IPS-11a (cell line): Measurements from ENCODE around the gene CACHD1.

Experiments used
- H3K4me3 ChIP-seq: one replicate; pipeline ENCODE4 v1.5.1; 2013; ENCODE audit warnings: low read depth, low read length, control low read depth

CACHD1 gene

DNA sequence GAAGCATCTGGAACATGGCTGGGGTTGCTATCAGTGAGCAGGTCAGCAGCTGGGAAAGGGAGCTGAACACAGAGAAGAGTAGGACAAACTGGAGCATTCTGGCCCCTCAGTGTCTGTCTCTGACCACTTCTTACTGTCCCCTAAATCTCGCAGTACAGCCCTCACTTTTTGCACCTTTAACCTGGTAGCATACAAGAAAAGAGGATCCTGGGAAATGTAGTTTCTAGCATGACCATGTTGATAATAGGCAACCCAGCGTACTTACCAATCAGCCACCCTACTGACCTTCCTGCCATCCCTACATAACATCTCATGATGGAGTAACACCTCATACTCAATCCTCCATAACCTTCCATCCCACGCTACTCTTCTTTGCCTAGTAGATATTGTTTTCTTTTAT lies 175.8 kb downstream of the CACHD1 start:
- no peak overlapping the region for H3K4me3 ChIP-seq

DNA sequence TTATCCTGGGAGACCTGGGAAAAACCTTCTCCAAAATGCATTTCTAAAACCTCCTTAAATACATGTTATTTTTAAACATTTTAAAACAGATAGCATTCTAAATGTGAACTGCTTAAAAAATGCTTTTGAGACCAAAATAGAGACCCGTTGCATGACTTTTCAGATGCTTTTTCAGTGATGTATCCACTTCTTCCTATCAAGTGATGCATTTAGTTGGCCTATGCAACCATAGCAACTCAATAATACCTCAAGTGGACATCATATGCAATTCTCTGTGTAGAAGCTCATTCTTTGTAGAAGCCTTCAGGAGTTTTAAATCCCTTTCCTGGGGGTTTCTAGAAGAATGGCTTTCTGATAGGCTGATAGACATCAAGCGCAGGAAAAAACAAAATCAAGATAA lies 180.5 kb downstream of the CACHD1 start:
- no peak overlapping the region for H3K4me3 ChIP-seq

DNA sequence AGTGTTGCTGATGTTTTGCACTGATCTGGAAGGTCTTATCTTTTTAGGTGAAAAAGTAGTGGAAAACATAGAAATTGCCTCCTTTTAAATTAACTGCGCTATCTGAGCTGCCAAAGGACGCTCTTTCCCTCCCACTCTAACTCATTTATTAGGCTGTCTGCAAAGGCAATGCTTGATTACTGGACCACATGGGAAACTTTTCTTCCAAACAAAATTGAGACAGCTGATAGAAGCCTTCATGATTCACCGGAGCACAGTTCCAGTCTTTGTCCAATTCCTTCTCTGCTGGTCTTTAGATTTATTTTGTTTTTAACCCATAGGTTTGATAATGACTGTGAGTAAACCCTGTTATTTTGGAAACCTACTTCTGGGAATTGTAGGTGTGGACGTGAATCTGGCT lies 181.9 kb downstream of the CACHD1 start:
- no peak overlapping the region for H3K4me3 ChIP-seq

DNA sequence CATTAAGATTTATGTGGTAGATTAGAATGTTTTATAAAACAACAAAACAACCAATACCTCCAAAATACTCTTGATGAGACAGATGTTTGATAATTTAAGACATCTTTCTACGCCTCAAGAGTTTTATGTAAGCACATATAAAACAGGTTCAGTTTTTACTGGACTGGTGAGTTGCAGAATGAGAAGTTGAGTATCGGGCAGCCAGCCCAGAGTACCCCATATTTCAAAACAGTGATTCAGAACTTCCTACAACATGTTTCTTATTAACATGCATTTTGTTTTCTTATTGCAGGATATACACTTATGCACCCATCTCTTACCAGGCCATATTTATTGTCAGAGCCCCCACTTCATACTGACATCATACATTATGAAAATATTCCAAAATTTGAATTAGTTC lies 183.5 kb downstream of the CACHD1 start:
- H3K4me3 ChIP-seq = no peak overlapping the region

DNA sequence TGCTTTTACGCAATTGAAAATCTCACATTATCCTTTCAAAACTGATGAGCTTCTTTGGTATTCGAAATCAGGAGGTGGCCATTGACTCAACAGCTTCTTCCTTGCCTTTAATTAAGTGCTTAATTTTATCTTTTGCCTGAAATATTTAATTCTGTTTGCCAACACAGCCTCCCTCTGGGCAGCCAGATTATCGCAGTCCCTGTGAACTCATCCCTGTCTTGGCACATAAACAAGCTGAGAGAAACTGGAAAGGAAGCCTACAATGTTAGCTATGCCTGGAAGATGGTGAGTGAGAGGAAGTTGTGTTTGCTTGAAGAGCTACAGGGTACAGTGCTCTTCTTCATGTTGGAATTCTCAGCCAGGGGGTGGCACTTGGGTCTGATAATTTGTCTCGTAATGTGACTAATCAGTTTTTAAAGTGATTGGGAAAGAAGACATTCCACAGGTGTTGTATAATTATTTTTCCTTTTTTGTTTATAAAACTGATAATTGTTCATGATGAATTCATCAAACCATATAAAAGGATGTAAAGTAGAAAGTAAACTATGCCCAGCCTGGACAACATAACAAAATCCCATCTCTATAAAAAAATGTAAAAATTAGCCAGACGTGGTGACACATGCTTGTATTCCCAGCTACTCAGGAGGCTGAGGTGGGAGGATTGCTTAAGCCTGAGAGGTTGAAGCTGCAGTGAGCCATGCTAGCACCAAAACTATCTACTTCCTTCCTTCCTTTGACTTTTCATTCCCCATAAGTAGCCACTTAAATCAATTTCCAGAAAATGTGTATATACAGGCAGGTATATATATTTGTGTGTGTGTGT lies 184.8 kb downstream of the CACHD1 start:
- no peak overlapping the region for H3K4me3 ChIP-seq

DNA sequence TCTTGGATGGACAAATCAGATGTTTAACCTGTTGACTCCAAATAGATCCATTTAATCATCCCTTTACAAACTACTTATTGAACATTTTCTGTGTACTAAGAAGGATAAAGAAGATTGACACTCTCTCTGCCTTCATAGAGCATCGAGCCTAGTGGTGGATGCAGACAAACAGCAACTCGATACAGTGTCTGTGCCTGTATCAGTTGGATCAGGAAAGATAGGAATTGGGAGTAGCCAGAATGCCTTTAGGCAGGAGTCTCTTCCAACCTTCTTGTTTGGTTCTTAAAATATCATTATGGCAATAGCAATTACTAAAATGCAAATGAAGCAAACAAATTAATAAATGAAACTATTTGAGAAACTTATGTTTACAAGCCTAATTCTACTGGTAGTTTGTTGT lies 185.9 kb downstream of the CACHD1 start:
- H3K4me3 ChIP-seq = no peak overlapping the region

DNA sequence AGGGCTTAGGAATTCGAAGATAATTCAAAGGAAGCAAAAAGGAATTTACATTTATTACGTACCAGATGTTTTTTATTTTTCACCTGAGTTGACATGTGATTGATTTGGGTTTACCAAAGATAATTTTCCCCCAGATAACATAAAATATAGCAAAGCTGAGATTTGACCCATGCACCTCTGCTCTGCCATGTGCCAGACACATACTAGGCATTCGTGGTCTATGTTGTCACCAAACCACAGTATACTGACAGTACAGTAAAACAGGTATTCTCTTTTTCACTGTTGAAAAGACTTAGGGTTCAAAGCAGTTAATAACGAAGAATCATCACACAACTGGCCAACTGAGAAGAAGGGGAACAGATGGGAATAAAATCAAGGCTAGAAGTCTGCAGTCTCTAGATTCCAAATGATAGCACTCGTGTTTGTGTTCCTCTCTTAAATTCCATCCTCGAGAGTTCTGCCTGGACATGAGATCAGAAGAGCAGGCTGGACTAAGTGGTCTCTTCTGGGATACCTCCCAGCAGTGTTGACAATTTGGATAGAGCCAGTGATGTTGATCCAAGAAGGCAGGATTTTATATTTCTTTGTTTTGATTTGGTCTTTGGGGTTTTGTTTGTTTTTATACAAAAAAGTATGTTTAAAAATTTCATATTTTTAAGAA lies 189.7 kb downstream of the CACHD1 start:
- no peak overlapping the region for H3K4me3 ChIP-seq

DNA sequence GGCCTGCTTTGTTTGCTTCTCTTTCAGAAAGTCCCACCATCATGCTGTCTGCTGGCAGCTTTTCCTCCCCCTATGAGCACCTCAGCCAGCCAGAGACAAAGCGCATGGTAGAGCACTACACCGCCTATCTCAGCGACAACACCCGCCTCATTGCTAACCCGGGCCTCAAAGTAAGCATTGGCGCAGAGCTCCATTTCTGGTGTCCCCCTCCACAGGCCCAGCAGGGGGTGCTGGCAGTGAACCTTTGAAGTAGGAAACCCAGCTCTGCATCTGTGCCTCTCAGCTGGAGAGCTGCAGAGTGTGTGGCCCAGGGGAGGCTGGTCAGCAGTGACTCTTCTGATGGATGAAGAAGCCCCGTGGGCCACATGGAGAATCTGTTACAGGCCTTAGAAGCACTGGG lies 193.7 kb downstream of the CACHD1 start:
- H3K4me3 ChIP-seq = no peak overlapping the region

DNA sequence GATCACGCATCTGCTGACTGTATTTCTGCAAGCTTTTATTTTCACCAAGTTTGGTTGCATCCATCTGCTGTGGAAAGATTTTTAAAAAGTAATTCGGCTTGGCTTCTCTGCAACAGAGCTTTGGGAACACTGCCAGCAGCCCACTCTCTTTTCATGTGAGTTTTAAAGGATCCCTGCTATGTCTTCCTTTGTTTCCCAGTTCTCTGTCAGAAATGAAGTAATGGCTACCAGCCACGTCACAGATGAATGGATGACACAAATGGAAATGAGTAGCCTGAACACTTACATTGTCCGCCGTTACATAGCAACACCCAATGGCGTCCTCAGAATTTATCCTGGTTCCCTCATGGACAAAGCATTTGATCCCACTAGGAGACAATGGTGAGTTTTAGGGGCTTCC lies 194.4 kb downstream of the CACHD1 start:
- no peak overlapping the region for H3K4me3 ChIP-seq

DNA sequence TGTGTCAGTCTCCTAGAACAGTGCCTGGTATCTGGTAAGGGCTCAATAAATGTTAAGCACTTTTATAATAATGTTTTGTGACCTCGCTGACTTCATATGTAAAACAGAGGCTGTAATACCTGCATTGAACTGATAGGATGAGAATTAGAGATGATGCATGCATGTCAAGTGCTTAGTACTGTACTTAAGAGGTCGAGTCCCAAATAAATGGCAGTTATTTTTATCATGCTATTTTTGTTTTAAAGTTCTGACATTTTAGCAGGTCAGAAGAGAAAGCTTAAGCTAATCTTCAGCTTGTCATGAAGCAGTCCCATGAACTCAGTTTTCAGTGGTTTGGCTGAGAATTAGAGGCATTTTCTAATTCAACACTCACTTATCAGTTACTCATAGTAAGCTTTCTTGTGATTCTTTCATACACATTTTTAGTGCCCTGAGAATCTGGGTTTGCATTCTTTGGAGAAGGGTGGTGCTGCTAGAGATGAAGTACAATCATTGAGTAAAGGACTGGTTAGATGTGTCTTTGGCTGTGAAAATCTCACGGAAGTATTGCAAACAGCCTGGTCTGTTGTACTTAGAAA lies 199.3 kb downstream of the CACHD1 start:
- H3K4me3 ChIP-seq = no peak overlapping the region

DNA sequence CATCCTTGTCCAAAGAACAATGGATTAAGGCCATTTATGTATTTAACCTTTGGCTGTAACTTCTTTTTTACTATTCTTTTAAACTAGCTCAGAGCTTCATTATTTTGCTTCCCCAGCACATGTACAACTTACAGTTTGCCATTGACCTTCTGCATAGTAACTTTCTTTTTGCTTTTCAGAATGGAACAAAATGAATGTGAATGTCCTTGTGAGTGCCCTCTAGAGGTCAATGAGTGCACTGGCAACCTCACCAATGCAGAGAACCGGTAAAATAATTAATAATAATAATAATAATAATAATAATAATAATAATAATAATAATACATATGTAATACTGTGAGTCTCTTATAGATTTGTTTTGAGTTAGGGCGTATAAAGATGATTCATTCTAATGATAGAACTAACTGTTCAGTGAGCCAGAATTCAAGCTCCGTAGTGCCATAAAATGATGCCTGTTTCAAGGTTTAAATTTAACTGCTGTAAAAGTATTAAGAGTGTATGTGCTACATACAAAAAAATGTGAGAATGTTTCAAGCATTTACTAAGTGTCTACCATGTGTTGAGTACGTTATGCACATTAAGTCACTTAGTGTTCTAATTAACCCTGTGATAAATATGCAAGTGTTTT lies 205.9 kb downstream of the CACHD1 start:
- no peak overlapping the region for H3K4me3 ChIP-seq

DNA sequence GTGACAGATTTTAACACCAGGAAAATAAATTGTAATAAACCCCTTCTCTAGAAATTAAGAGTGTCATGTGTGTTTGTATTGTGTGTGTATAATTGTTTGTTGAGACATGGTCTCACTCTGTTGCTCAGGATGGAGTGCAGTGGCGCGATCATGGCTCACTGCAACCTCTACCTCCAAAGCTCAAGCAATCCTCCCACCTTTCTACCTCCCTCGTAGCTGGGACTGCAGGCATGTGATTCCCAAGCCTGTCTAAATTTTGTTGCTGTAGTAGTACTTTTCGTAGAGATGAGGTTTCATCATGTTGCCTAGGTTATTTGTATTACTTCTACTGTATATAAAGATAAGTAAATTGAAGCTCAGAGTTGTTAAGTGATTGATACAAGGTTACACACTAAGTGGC lies 206.5 kb downstream of the CACHD1 start:
- H3K4me3 ChIP-seq = no peak overlapping the region

DNA sequence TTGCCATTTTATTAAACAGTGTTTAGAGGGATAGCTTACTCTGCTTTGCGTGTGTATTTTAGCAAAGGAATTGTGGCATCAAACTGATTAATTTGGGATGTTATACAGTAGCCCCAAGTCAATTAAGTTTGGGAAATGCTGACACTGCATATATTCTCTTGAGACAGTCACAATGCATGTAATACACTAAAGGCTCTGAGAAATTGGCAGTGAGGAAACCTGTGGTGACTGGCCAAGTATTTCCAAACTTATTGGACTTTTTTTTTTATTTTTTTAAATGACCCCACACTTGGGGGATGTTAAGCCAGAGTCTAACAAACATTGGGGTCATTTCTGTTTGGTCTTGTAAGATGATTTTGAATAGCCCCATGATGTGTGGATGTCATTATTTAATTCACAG lies 207.6 kb downstream of the CACHD1 start:
- H3K4me3 ChIP-seq = no peak overlapping the region

DNA sequence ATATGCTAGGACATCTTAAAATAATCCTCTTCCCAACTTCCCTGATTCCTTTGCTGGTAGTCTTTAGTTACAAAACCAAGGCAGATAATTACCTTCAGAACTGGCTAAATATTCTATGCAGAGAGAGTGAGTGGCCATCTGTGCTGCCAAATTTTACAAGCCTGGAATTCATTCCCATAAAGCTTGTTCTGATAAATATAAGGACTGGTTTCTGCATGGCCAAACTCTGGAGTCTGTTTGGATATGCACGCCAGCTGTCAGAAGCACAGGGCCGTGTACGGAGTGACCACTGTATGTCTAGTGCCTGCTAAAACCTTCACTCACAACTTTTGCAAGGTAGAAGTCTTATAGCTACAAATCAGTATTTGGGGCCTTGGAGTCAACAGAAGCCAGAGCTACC lies 208.4 kb downstream of the CACHD1 start:
- no peak overlapping the region for H3K4me3 ChIP-seq

DNA sequence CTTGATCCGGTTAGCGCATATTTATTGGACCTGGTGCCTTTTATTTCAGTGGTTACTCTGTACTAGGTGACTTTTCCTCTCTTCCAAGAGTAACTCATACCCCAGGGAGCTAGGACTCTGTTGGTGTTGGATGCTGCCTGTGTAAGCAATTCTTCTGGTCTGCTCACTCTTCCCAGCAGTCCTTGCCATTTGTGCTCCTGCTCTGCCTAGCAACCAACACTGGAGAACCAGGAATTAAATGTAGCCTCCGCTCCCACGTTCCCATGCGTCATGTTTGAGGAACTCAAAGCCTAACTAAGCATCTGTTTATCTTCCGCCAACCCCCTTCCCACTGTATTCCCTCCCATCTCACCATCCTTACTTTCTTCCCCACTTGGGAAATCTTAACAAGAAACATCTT lies 209.2 kb downstream of the CACHD1 start:
- H3K4me3 ChIP-seq = no peak overlapping the region

DNA sequence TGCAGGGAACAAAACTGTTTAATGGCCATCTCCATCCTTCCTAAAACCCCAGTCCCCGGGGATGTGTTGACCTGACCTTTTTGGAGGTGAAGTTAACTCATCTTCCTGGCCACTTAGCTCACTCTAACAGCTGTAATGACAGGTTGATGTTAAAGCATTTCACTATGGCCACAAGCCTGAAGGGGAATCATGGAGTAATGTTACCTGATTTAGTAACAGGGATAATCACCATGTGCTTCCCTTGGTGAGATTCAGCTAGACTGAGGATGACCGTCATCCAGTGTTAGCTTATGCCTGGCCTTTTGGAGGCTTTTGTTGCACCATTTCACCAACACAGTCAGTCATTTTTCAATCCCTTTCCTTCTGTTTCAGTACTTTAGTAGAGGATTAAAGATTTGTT lies 210.7 kb downstream of the CACHD1 start:
- no peak overlapping the region for H3K4me3 ChIP-seq

DNA sequence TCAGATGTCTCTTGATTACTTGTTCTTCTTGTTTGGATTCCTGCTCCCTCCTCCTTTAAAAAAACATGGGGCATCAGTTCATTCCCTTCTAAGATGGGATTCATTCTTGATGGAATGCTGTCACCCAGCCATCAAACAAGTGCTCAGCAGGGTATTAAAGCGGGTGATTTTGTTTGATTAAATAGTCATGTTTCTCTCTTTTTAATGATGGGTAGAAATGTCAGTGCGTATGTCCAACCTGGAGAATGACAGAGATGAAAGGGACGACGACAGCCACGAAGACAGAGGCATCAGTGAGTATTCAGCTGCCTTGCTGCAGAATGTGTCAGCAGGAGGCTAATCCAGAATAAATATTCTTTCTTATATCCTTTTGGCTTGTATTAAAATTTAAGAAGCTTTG lies 211.1 kb downstream of the CACHD1 start:
- no peak overlapping the region for H3K4me3 ChIP-seq

DNA sequence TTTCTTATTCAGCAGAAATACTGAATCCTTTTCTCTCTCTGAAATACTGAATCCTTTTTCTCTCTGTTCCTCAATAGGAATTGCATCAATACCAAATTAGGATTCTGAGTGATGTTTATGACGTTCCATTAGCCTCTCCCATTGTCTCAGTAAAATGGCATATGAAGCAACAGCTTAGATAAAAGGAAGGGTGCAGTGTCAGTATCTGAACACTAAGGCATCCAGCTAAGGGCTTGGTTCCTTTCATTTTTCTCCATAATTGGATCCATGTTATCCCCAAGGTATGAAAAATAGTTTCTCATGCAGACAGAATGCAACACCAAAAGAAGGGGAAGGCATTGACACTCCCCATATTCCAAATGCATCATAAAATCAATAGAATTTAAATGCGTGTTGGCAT lies 213.5 kb downstream of the CACHD1 start:
- no peak overlapping the region for H3K4me3 ChIP-seq

DNA sequence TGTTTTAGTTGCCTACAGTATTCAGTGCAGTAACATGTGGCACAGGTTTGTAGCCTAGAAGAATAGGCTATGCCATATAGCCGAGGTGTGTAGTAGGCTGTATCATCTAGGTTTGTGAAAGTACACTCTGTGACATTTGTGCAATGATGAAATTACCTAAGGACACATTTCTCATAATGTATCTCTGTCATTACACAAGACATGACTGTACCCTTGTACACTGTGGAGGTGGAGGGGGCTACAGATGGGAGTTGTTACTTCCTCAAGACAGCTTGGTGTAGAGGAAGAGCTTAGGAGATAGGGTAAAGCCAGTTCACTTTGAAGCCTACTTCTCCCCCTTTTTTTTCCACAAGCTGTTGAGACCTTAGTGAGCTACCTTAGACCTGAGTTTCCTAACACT lies 215.3 kb downstream of the CACHD1 start:
- H3K4me3 ChIP-seq = no peak overlapping the region

DNA sequence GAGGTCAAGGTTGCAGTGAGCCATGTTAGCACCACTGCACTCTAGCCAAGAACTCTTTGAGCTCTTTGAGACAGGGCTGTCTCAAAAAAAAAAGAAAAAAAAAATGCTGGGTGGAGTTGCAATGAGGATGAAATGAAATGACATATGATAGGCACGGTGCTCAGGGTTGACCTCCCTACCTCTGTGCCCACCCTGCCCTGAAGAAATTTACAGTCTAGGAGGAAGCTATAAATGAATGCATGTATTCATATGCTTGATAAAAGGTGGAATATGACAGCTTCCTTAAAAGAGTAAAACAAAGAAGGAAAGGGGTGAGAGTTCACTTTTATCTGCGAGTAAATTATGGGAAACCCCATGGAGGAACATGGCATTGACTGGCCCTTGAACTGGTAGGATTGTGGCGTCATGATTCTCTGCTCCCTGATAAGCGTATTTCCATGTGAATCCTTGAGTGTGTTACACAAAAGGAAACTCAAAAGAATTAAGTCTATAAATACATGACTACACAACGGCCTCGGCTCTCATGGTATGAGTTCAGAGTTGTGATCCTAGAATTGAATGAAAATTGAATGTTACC lies 215.9 kb downstream of the CACHD1 start:
- no peak overlapping the region for H3K4me3 ChIP-seq
